SKM-1 treated with dmso at 0.1 percent for 144 hours (cell line): ENCODE measurements around the gene NCOA3.
"Not testable (repeated sequence)": the region's sequence is repeated elsewhere in the genome, so short reads cannot be mapped to it uniquely, and the experiment has no call there.

ENCODE experiments used
- DNase-seq: peaks from one replicate; lab custom pipeline; 2025; ENCODE audit not compliant: unreplicated experiment; lab: John Stamatoyannopoulos, UW

Gene NCOA3

DNA sequence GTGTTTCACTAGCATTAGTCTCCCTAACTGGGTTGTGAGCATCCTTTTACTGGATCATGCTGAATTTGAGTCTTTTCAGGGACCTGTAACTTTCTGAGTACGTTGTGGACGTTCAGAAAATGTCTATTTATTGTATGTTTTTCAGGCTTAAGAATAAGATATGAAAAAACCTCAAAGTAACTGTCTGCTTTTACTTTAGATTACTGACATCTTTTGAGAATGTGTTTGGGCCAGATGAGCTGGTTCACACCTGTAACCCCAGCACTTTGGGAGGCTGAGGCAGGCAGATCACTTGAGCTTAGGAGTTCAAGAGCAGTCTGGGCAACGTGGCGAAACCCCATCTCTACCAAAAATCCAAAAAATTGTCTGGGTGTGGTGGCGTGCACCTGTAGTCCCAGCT is 32.7 kb downstream of the NCOA3 start:
- no peak for DNase-seq

DNA sequence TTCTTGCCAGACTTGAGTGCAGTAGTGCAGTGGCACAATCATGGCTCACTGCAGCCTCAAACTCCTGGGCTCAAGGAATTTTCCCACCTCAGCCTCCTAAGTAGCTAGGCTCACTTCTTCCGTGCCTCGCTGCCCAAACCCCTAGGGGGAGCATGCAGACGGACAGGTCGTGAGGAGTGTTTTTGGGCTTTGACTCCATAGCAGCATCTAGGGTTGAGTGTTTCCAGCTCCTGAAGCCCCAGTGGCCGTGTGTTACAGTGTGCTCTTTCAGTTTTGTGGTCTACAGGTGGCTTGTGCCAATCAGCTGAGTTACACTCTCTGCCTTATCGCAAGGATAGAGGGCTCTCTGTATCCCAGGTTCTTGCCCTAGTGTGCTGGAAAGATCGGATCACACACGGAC is 33.4 kb downstream of the NCOA3 start:
- no peak for DNase-seq

DNA sequence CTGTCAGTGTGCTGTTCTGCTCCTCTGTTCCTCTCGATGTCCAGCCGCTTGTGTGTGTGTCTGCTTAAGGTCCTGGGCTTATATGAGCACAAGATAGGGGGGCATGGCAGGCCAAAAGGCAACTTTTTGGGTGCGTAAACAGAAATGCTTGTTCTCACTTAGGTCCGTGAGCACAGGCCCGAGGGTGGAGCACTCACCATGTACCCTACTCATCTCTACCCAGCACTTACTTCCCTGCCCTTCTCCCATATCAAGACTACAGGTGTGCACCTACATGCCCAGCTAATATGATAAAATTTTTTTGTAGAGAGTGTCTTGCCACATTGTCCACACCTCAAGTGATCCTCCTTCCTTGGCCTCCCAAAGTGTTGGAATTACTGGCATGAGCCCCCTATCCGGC is 34.3 kb downstream of the NCOA3 start:
- DNase-seq: no peak

DNA sequence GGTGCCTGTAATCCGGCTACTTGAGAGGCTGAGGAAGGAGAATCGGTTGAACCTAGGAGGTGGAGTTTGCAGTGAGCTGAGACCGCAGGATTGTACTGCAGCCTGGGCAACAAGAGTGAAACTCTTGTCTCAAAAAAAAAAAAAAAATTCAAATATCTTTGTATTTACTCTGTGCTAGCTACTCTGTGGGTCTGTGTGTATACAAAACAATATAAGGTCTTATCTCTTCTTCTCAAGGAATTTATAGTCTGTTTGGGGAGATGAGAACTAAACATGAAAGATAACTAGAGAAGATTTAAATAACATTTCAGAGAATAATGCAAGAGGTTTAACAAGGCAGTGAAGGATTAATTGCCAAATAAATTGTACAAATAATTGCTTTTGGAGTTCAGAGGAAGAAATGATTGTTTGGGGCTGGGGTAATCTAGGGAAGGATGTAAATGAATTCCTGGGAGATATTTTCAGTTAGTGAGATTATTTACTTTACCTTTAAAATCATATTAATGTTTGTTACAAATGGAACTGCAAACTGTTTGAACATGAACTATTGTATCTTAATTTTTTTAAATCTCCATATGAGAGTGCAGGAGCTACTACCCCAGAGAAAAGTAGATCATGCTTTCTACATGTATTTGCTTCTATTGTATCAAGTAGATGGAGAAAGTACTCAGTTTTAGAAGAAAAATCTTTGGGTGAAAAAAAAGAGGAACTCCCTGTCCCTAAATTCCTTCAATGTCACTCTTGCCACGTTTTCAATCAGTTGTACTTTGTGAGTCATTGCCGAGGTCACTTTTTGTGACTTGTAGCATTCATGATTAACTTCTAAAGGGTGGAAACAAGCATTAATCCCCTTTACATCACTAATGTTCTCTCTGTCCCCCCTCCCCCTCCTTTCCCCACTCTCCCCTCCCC is 39.0 kb downstream of the NCOA3 start:
- DNase-seq: peak; percentile 52

DNA sequence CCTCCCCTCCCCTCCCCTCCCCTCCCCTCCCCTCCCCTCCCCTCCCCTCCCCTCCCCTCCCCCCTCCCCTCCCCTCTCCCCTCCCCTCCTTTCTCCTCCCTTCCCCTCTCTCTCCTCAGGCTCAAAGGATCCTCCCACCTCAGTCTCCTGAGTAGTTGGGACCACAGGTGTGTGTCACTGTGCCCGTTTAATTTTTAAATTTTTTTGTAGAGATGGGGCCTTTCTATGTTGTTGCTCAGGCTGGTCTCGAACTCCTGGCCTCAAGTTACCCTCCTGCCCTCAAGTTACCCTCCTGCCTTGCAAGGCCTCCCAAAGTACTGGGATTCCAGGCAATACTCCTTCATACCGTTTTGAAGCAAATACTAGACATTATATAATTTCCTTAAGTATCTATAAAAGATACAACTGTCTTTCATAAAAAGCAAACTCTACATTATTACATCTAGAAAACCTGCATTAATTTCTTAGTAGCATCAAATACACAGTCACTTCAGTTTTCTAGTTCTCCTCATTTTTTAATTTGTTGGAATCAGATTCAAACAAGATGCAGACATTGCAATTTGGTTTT is 39.8 kb downstream of the NCOA3 start:
- DNase-seq: no peak

DNA sequence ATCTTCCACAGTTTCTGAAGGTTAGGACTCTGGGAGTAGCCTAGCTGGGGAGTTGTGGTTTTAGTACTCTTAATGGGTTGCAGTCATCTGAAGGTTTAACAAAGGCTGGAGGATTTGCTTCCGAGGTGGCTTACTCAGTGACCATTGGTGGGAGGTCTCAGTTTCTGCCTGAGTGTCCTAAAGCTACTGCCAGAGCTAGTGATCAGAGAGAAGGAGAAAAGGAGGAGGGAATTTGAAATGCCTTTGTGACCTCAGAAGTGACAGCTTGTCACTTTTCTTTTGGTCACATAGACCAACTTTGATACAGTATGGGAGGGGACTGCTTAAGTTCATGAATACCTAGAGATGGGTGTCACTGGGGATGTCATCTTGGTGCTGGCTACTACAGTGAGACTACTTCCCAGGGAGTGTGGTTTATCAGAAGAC is 41.3 kb downstream of the NCOA3 start:
- DNase-seq: no peak

DNA sequence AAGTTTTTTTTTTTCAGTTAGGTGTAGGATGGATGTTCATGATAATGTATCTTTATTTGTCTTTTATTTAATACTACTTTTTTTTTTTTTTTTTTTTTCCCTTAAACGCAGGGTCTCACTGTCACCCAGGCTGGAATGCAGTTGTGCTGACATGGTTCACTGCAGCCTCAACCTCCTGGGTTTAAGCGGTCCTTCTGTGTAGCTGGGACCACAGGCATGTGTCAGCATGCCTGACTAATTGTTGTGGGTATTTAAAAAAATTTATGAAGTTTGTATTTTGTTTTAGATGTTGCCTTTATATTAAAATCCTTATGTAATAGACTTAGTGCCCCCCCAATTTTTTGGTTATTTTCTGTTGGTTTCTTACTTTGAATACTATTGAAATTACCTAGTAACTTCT is 42.6 kb downstream of the NCOA3 start:
- DNase-seq: no peak

DNA sequence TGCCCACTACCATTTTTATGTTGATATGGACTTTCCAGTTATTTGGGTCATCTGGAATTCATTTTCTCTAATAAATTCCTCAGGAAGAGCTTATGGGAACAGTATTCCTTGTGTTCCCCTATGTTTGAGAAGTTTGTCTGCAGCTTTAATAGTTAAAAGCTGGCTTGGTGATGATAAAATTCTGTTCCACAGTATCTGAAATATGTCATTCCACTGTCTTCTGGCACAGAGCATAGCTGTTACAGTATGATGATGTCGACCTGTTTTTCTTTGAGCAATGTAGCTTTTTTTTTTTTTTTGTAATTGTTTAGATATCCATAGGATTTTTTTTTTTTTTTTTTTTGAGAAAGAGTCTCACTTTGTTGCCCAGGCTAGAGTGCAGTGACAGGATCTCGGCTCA is 43.2 kb downstream of the NCOA3 start:
- no peak for DNase-seq

DNA sequence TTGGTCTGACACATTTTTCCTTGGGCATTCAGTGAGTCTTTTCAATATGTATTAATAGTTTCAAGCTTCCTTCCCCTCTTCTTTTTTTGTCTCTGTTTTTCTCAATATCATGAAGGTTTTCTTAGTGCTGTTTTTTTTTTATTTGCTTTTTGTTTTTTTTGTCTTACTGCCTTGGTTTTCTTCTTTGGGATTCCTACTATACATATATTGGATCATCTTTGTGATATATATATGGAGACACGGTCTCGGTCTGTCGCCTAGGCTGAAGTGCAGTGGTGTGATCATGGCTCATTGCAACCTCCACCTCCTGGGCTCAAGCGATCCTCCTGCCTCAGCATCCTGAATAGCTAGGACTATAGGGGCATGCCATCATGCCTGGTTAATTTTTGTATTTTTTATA is 43.8 kb downstream of the NCOA3 start:
- no peak for DNase-seq

DNA sequence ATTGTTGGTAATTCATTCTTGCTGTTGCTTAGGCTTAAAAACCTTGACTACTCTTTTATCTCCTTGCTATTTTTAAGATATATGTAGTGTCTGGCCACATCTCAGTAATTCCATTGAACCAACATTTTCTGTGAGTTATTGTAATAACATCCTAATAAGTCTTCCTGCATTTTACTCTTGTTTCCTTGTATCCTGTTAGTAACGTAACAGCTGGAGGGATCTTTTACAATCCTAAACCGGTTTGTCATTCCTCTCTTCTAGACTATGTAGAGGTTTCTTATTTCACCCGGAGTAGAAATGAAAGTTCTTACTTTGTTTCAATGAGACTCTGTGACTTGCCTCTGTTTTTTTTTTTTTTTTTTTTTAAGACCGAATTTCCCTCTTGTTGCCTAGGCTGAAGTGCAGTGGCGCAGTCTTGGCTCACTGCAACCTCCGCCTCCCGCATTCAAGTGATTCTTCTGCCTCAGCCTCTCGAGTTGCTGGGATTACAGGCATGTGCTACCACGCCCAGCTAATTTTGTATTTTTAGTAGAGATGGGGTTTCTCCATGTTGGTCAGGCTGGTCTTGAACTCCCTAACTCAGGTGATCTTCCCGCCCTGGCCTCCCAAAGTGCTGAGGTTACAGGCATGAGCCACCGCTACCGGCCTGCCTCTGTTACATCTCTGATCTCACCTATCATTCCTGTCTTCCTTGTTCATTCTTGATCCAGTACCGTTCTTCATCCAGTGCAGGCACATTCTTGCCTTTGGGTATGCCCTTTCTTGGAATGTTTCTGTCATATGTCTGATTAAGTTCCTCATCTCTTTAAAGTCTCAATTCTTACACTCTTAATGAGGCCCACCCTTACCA is 44.7 kb downstream of the NCOA3 start:
- no peak for DNase-seq

DNA sequence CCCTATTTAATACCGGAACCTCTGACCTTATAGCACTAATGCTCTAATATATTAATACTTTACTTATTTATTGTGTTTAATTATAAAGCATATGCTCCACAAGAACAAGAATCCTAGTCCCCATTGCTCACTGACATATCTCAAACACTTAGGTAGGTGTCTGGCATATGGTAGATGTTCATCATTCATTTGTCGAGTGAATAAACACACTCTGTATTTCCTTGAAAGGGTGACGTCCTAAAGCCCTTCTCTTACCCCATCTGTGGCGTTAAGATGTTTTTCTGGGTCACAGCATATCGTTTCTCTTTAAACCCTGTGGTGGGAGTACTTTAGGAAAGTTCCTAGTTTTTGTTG is 45.3 kb downstream of the NCOA3 start:
- no peak for DNase-seq

DNA sequence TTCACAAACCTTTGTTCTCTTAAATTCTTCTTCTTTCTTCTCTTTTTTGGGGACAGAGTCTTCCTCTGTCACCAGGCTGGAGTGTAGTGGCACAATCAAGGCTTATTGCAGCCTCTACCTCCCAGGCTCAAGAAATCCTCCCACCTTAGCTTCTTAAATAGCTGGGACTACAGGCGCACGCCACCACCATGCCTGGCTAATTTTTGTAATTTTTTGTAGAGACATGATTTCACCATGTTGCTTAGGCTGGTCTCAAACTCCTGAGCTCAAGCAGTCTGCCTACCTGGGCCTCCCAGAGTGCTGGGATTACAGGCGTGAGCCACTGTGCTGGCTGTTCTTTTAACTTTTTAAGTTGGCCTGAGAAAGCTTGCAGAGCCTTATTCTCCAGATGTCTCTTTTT is 48.0 kb downstream of the NCOA3 start:
- no peak for DNase-seq

DNA sequence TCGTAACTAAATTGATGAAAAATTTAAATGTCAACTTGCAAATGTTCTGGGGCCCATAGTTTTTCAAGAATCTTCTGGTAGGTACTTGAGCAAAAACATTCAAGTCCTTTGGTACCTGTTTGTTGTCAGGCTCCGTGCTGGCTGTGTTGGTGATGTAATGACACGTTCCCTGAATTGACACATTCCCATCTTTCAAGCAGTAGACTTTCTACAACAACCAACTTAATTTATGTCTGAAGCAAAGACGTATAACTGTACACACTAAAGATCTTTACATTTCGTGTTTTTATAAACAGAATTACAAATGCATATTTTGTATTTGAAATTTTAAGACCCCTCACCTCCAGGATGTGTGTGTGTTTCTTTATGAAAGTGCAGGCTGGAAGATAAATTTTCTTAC is 49.5 kb downstream of the NCOA3 start:
- DNase-seq: no peak

DNA sequence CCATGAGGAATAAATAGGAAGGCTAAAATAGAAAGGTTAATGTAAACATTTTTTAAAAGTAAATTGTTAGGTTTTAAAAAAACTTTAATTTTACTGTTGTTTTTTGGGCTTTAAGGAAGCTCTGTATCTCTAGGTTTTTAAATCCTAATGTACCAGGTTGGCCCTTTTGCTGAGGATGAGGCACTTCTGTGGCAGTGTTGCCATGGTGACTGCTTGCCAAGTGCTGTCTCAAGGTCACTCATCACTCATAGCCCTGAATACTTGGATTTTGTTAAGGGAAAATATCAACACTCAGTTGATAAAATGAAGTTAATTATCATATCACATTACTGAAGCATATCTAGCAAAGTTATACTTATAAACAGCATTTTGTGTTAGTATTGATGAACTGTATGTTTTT is 50.2 kb downstream of the NCOA3 start:
- DNase-seq: no peak

DNA sequence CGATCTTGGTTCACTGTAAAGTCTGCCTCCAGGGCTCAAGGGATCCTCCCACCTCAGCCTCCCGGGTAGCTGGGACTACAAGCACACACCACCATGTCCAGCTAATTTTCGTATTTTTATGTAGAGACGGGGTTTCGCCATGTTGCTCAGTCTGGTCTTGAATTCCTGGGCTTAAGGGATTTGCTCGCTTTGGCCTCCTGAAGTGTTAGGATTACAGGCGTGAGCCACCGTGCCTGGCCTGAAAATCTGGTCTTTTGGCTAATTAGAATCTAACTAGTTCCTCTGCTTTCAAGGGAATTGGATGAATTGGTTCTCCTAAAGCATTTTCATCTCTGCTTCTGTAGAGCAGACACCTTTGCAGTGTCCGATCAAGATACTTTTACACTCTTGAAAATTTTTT is 51.3 kb downstream of the NCOA3 start:
- DNase-seq: no peak

DNA sequence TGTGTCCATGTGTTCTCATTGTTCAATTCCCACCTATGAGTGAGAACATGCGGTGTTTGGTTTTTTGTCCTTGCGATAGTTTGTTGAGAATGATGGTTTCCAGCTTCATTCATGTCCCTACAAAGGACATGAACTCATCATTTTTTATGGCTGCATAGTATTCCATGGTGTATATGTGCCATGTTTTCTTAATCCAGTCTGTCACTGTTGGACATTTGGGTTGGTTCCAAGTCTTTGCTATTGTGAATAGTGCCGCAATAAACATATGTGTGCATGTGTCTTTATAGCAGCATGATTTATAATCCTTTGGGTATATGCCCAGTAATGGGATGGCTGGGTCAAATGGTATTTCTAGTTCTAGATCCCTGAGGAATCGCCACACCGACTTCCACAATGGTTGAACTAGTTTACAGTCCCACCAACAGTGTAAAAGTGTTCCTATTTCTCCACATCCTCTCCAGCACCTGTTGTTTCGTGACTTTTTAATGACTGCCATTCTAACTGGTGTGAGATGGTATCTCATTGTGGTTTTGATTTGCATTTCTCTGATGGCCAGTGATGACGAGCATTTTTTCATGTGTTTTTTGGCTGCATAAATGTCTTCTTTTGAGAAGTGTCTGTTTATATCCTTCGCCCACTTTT is 52.0 kb downstream of the NCOA3 start:
- DNase-seq: not testable (repeated sequence)

DNA sequence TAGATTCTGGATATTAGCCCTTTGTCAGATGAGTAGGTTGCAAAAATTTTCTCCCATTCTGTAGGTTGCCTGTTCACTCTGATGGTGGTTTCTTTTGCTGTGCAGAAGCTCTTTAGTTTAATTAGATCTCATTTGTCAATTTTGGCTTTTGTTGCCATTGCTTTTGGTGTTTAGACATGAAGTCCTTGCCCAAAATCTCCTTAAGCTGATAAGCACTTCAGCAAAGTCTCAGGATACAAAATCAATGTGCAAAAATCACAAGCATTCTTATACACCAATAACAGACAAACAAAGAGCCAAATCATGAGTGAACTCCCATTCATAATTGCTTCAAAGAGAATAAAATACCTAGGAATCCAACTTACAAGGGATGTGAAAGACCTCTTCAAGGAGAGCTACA is 52.6 kb downstream of the NCOA3 start:
- not testable (repeated sequence) for DNase-seq

DNA sequence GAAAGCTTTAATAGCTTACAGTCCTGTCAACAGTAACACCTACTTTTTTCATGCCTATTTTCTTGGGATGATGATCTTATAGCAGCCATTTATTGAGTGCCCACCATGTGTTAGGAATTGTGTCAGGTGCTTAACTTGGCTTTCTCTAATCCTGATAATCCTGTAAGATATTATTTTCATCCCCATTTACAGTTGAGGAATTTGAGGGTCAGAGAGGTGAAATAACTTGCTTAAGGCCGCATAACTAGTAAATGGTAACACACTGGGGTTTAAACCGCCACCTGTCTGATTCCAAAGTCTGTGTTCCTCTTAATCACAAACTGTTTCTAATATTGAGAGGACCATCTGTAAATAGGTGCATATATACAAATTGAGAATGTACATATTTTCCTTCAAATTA is 55.5 kb downstream of the NCOA3 start:
- no peak for DNase-seq

DNA sequence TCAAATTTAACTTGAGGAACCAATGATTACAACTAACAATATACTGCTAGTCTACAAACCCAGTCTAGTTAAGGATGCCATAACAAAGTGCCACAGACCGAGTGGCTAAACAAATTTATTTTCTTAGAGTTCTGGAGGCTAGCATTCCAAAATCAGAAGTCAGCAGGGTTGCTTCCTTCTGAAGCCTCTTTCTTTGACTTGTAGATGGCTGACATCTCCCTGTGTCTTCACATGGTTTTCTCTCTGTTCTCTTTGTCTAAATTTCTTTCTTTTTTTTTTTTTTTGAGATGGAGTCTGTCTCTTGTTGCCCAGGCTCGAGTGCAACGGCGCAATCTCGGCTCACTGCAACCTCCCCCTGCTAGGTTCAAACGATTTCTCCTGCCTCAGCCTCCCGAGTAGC is 56.1 kb downstream of the NCOA3 start:
- DNase-seq: no peak

DNA sequence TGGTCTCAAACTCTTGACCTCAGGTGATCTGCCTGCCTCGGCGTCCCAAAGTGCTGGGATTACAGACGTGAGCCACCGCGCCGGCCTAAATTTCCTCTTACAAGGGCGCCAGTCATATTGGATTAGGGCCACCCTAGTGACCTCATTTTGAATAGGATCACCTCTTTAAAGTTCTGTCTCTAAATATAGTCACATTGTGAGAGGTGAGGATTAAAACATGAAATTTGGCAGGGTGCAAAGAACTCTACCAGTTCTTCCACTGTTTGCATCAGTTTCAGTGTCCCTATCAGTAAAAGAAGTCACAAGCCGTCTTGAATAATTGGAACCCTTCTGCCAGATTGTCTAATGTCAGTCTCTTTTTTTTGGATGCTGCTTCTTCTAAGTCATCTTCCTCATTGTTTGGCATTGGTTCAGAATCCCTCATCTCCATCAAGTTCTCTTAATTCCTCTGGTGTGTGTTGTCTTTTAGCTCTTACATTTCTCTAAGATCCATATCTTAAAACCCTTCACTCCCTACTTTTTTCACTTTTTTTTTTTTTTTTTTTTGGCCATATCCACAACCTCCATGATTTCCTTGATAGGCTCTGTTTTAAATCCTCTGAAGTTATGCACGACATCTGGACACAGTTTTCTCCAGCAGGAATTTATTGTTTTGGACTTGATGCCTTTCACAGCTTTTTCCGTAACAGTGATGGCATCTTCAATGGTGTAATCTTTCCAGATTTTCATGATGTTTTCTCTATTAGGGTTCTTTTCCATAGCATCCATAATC is 56.8 kb downstream of the NCOA3 start:
- DNase-seq: no peak

DNA sequence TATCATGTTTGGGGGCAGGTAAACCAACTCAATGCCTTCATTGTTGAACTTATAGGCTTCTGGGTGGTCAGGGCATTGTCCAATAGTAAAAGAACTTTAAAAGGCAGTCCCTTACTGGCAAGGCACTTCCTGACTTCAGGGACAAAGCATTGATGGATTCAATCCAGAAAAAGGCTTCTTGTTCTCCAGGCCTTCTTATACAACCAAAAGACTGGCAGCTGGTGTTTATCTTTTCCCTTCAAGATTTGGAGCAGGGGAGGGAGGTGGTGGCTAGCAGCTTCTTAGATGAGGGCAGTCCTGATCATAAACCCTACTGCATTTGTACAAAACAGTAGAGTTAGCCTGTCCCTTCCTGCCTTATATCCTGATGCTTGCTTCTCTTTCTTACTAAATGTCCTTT is 57.5 kb downstream of the NCOA3 start:
- DNase-seq: no peak
